ENCODE measurements around the gene FOXN4. TPM values are rescaled to one million over a fixed set of nuclear protein-coding genes. Genes with fewer than 3 reads are reported as not detected.

Gene FOXN4
- polyA plus RNA-seq, 1 donor (not counting 4 experiments of a cell fraction or from before 2014, with no cell fraction given), result not detected

GRCh38 chr12:109292342-109292711 is 16.8 kb downstream of the FOXN4 start:
- FAIRE-seq (no peak), DNase-seq (ENCODE audit: low read depth, low spot score) (no peak)
- Histone ChIP-seq H3K9me3 (ENCODE audit: control insufficient read depth, low read depth, low read length) (no peaks in the 10 kb centered on the region), H3K36me3 (ENCODE audit: control insufficient read depth in 2 of 2, extremely low read depth in 1 of 2, insufficient read depth in 2 of 2, low read length in 2 of 2) (no peaks in the 10 kb centered on the region), H3K9me1 (ENCODE audit: control insufficient read depth, extremely low read depth, insufficient read depth, low read length) (no peaks in the 10 kb centered on the region), H3K9ac (ENCODE audit: control insufficient read depth, extremely low read depth, insufficient read depth, low read length) (no peak overlapping the region), H4K20me1 (ENCODE audit: control insufficient read depth, extremely low read depth, insufficient read depth, low read length) (no peaks in the 10 kb centered on the region), H2AFZ (ENCODE audit: control insufficient read depth, low read length) (no peak overlapping the region), H3K4me1 (ENCODE audit: control insufficient read depth, extremely low read depth, insufficient read depth, low read length) (no peaks in the 10 kb centered on the region), H3K4me3 (ENCODE audit: control insufficient read depth in 2 of 3, extremely low read depth in 1 of 3, insufficient read depth in 2 of 3, low read depth in 1 of 3, low read length in 3 of 3) (no peak overlapping the region), H3K27ac (ENCODE audit: control insufficient read depth, insufficient read depth, low read length) (no peak overlapping the region), H3K79me2 (ENCODE audit: control insufficient read depth, insufficient read depth, low read length) (no peaks in the 10 kb centered on the region), H3K4me2 (ENCODE audit: control insufficient read depth, extremely low read depth, insufficient read depth, low read depth, low read length) (no peak overlapping the region), H3K27me3 (ENCODE audit: control insufficient read depth, extremely low read depth, insufficient read depth, low read length) (peaks cover 23% of the 10 kb centered on the region)
- TF ChIP-seq CTCF (optimal IDR thresholded peaks at IDR 0.05 in 1 of 3, IDR thresholded peaks at IDR 0.05 in 1 of 3, conservative IDR thresholded peaks at IDR 0.05 in 1 of 3; ENCODE audit: extremely low read depth in 1 of 3, insufficient read depth in 2 of 3, low read length in 3 of 3) (no peak), EZH2 (IDR thresholded peaks at IDR 0.05; ENCODE audit: low read length) (no peak)
- dilution Hi-C loops (cut with MboI; ENCODE audit: extremely low pct_ligation_motif_present, low sequenced_read_pairs), result no loop called here

GRCh38 chr12:109291521-109292341 is 17.4 kb downstream of the FOXN4 start:
- Histone ChIP-seq H3K9me3 (ENCODE audit: control insufficient read depth, low read depth, low read length) (no peaks in the 10 kb centered on the region), H3K9me1 (ENCODE audit: control insufficient read depth, extremely low read depth, insufficient read depth, low read length) (no peaks in the 10 kb centered on the region), H3K27me3 (ENCODE audit: control insufficient read depth, extremely low read depth, insufficient read depth, low read length) (peaks cover 23% of the 10 kb centered on the region), H3K4me2 (ENCODE audit: control insufficient read depth, extremely low read depth, insufficient read depth, low read depth, low read length) (peak overlapping the region; percentile 32), H2AFZ (ENCODE audit: control insufficient read depth, low read length) (peak overlapping the region; percentile 73), H3K27ac (ENCODE audit: control insufficient read depth, insufficient read depth, low read length) (no peak overlapping the region), H3K9ac (ENCODE audit: control insufficient read depth, extremely low read depth, insufficient read depth, low read length) (no peak overlapping the region), H3K36me3 (ENCODE audit: control insufficient read depth in 2 of 2, extremely low read depth in 1 of 2, insufficient read depth in 2 of 2, low read length in 2 of 2) (no peaks in the 10 kb centered on the region), H4K20me1 (ENCODE audit: control insufficient read depth, extremely low read depth, insufficient read depth, low read length) (no peaks in the 10 kb centered on the region), H3K4me1 (ENCODE audit: control insufficient read depth, extremely low read depth, insufficient read depth, low read length) (no peaks in the 10 kb centered on the region), H3K4me3 (ENCODE audit: control insufficient read depth in 2 of 3, extremely low read depth in 1 of 3, insufficient read depth in 2 of 3, low read depth in 1 of 3, low read length in 3 of 3) (no peak overlapping the region), H3K79me2 (ENCODE audit: control insufficient read depth, insufficient read depth, low read length) (no peaks in the 10 kb centered on the region)
- FAIRE-seq (no peak), DNase-seq (ENCODE audit: low read depth, low spot score) (no peak)
- TF ChIP-seq CTCF (optimal IDR thresholded peaks at IDR 0.05 in 1 of 3, IDR thresholded peaks at IDR 0.05 in 1 of 3, conservative IDR thresholded peaks at IDR 0.05 in 1 of 3; ENCODE audit: extremely low read depth in 1 of 3, insufficient read depth in 2 of 3, low read length in 3 of 3) (no peak), EZH2 (IDR thresholded peaks at IDR 0.05; ENCODE audit: low read length) (no peak)
- dilution Hi-C loops (cut with MboI; ENCODE audit: extremely low pct_ligation_motif_present, low sequenced_read_pairs), result no loop called here

Data from keratinocyte (primary cell).